ENCODE results near the gene C4B.
"Not testable (repeated sequence)": the region's sequence is repeated elsewhere in the genome, so short reads cannot be mapped to it uniquely, and the experiment has no call there.

C4B gene

GRCh38 chr6:32037136-32037535 is 22.5 kb downstream of the C4B start:
- DNase-seq (ENCODE audit: low read depth), result not testable (repeated sequence)

- not testable (repeated sequence) for DNase-seq (ENCODE audit: low read depth)
Measured at GRCh38 chr6:32037598-32038524, 23.3 kb downstream of the C4B start, which contains the start of gene CYP21A2. Gene CYP21A2, plus strand, starts transcription at chr6:32038415. Its CDS starts 8 bp downstream, at chr6:32038423.

DNA sequence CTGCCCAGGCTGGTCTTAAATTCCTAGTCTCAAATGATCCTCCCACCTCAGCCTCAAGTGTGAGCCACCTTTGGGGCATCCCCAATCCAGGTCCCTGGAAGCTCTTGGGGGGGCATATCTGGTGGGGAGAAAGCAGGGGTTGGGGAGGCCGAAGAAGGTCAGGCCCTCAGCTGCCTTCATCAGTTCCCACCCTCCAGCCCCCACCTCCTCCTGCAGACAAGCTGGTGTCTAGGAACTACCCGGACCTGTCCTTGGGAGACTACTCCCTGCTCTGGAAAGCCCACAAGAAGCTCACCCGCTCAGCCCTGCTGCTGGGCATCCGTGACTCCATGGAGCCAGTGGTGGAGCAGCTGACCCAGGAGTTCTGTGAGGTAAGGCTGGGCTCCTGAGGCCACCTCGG is 24.3 kb downstream of the C4B start:
- not testable (repeated sequence) for DNase-seq (ENCODE audit: low read depth)

DNA sequence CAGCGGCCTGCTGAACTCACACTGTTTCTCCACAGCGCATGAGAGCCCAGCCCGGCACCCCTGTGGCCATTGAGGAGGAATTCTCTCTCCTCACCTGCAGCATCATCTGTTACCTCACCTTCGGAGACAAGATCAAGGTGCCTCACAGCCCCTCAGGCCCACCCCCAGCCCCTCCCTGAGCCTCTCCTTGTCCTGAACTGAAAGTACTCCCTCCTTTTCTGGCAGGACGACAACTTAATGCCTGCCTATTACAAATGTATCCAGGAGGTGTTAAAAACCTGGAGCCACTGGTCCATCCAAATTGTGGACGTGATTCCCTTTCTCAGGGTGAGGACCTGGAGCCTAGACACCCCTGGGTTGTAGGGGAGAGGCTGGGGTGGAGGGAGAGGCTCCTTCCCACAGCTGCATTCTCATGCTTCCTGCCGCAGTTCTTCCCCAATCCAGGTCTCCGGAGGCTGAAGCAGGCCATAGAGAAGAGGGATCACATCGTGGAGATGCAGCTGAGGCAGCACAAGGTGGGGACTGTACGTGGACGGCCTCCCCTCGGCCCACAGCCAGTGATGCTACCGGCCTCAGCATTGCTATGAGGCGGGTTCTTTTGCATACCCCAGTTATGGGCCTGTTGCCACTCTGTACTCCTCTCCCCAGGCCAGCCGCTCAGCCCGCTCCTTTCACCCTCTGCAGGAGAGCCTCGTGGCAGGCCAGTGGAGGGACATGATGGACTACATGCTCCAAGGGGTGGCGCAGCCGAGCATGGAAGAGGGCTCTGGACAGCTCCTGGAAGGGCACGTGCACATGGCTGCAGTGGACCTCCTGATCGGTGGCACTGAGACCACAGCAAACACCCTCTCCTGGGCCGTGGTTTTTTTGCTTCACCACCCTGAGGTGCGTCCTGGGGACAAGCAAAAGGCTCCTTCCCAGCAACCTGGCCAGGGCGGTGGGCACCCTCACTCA is 25.0 kb downstream of the C4B start:
- not testable (repeated sequence) for DNase-seq (ENCODE audit: low read depth)

GRCh38 chr6:32040299-32041049 is 25.9 kb downstream of the C4B start:
- DNase-seq (ENCODE audit: low read depth), result not testable (repeated sequence)

DNA sequence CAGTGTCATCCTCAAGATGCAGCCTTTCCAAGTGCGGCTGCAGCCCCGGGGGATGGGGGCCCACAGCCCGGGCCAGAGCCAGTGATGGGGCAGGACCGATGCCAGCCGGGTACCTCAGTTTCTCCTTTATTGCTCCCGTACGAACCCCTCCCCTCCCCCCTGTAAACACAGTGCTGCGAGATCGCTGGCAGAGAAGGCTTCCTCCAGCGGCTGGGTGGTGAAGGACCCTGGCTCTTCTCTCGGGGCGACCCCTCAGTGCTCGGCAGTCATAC is 26.4 kb downstream of the C4B start:
- not testable (repeated sequence) for DNase-seq (ENCODE audit: low read depth)

- DNase-seq (ENCODE audit: low read depth), result not testable (repeated sequence)
Measured at GRCh38 chr6:32041385-32041784, 26.8 kb downstream of the C4B start.

DNA sequence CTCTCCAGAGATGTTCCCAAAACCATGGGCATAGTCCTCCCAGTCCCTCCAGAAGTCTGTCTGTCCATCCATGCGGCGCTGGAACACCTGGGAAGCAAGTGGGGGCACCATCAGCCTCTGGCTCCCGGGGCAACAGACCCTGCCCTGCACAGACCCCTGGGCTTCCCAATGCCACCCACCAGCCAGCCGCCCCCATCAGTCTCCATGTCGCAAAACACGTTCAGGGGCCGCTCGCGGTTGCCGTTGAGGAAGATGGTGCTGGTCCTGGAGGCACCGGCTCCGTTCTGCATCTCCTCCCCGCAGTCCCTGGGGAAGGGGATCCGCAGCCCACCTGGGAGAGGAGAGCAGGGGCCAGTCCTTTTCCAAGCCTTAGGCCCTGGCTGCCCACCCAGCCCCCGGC is 27.7 kb downstream of the C4B start:
- DNase-seq (ENCODE audit: low read depth), result not testable (repeated sequence)

DNA sequence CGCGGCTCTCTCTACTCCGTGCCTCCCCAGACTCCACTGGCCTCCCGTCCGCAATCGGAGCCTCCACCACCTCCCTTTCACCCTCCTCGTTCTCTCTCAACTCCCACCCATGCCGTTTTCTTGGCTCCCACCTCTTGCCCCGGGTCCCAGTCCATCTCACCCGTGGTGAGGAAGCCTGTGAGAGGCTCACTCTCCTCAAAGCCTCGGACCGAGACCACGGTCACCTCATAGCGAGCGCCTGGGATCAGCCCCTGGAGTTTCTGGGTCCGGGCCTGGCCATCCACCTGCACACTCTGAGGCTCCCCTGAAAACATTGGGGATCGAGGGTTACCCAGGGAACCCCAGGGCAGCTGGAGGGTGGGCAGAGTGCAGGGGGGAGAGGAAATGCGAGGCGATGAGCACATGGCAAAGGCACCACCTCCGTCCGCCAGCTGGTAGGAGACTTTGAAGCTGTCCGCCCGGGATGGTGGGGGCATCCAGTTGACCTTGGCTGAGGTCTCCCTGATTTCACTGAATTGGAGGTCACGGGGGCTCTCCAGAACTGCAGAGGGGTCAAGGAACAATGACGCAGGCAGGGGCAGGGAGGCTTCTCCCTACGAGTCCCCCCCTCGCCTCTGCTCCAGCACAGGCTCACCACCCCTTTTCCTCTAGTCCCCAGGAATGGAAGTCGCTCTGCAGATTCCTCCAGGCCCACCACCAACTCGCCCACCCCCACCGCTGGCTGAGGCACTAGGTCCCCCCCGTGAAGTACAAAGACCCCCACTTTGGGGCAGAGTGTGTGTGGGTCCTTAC is 29.2 kb downstream of the C4B start:
- DNase-seq (ENCODE audit: low read depth), result not testable (repeated sequence)

GRCh38 chr6:32044916-32045315 is 30.3 kb downstream of the C4B start:
- DNase-seq (ENCODE audit: low read depth), result not testable (repeated sequence)

GRCh38 chr6:32045811-32046449 is 31.3 kb downstream of the C4B start:
- no peak for DNase-seq (ENCODE audit: low read depth)

DNA sequence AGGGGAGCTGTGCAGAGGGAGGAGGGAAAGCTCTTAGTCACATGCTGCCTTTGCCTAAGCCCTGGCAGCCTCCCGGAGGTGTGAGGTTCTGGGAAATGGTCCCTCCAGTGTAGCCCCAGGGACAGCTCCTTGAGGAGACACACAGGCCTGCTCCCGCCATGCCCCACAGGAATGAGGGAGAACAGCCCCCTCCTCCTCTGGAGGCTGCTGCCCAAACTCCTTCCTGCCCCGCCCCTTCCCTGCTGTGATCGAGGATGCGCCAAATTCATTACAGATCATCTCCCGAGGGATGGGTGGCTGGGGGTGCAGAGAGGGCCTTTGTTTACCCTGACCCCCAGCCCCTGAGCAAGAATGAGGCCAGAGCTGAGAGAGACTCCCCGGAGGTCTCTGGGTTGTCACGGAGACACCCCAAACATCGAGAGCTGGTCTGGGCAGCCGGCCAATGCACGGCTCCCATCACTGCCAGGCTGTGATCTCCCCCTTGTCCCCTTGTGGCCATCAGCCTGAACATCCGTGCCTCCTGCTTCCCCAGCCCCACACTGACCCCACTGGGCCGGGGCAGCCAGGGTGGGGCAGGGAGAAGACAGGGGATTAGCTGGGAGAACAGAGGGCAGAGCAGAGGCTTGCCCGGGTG is 32.0 kb downstream of the C4B start:
- DNase-seq (ENCODE audit: low read depth), result no peak

- no peak for DNase-seq (ENCODE audit: low read depth)
Measured at GRCh38 chr6:32047084-32047478, 32.5 kb downstream of the C4B start.

- no peak for DNase-seq (ENCODE audit: low read depth)
Measured at GRCh38 chr6:32047539-32047854, 32.9 kb downstream of the C4B start.

- peak; percentile 20 for DNase-seq (ENCODE audit: low read depth)
Measured at GRCh38 chr6:32047855-32048766, 33.5 kb downstream of the C4B start.

- not testable (repeated sequence) for DNase-seq (ENCODE audit: low read depth)
Measured at GRCh38 chr6:32049149-32049548, 34.6 kb downstream of the C4B start.

DNA sequence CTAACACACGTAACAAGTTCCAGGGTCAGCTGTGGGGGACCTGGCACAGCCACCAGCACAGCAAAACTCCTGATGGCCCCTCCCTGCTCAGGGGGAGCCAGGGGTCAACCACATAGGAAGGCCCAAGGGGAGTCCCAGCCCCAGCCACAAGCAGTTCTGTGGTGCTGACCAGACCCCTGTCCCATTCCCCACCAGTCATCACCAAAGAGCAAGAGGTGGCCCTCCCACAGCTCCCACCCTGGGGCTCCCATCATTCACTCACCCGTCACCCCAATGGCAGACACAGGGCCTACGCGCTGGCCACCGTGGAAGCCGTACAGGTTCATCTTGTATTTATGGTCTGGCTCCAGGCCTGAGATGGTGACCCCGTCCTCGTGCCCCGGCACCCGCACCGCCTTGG is 35.1 kb downstream of the C4B start:
- DNase-seq (ENCODE audit: low read depth), result not testable (repeated sequence)

GRCh38 chr6:32050562-32050961 is 36.0 kb downstream of the C4B start:
- no peak for DNase-seq (ENCODE audit: low read depth)

- not testable (repeated sequence) for DNase-seq (ENCODE audit: low read depth)
Measured at GRCh38 chr6:32052626-32053025, 38.0 kb downstream of the C4B start.

All from HS-5 (cell line).